GM19043 (cell line): Measurements from ENCODE around the gene RNF44.
"Not testable (repeated sequence)": the region's sequence is repeated elsewhere in the genome, so short reads cannot be mapped to it uniquely, and the experiment has no call there.

Experiments
- ATAC-seq: cut with Tn5 transposase; IDR thresholded peaks from one replicate; pipeline ENCODE4 v1.9.1; 2021; ENCODE audit warnings: low read depth; ENCODE audit not compliant: unreplicated experiment

RNF44 gene

DNA sequence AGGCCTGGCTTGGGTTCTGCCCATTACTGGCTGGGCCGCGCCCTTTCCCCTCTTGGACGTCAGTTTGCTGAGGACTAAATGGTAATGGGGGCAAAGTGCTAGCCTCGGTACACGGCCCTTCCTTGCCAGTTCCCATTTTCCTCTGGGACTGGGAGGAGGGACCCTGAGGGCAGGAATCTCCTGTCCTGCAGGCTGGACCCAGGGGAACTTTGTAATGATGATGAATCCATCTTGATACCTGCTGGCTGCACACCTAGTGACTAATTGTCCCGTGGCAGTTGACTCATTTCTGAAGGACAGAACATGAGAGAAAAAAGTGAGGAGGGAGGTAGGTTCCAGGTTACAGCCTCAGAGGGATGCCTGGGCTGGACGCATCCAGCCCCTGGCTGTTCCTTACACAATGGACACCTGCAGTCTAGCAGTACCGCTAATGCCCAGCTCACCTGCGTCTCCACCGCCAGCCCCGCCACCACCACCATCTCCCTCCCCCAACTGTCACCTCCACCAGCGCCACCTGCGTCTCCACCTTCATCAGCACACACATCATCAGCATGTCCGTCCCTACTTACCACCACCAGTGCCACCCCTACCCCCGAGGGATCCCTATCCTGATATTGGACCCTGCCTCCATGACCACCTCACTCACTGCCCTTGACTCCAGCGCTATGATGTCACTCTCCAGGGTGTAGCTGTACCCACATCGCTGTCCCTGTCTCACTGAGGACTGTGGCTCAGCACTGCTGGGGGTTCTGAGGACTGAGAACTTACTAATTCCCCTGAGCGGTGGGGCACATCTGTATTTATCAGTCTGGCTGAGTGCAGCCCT lies 16.3 kb upstream of the RNF44 start:
- no peak for ATAC-seq

DNA sequence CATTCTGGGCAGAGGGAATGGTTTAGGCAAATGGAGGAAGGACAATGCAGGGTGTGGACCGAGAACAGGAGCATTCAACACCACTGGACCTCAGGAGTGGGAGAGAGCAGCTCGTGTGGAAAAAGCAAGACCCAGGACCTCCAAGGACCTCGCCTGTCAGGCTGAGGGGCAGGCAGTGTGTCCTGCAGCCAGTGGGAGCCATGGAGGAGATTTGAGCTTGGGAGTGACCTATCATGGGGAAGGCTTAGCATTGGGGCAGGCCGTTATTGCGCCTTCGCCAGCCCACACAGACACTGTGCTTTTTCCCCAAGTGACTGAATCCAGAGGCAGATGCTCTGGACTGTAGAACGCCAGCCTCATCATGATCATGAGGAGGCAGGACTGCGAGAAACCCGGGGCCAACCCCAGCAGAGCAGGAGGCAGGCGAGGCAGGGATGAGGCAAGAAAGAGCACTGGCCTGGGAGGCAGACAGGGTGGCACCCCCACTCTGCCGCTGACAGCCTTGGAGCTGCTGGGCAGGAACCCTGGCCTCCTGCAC lies 15.2 kb upstream of the RNF44 start:
- ATAC-seq, result no peak

DNA sequence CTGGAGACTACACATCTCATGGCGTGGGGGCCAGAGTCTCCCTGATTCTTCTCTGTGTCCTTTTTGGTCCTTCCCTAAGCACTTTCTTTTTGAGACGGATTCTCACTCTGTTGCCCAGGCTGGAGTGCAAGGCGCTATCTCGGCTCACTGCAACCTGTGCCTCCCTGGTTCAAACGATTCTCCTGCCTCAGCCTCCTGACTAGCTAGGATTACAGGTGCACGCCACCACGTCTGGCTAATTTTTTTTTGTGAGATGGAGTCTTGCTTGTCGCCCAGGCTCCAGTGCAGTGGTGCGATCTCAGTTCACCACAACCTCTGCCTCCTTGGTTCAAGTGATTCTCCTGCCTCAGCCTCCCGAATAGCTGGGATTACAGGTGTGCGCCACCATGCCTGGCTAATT lies 13.7 kb upstream of the RNF44 start:
- not testable (repeated sequence) for ATAC-seq

DNA sequence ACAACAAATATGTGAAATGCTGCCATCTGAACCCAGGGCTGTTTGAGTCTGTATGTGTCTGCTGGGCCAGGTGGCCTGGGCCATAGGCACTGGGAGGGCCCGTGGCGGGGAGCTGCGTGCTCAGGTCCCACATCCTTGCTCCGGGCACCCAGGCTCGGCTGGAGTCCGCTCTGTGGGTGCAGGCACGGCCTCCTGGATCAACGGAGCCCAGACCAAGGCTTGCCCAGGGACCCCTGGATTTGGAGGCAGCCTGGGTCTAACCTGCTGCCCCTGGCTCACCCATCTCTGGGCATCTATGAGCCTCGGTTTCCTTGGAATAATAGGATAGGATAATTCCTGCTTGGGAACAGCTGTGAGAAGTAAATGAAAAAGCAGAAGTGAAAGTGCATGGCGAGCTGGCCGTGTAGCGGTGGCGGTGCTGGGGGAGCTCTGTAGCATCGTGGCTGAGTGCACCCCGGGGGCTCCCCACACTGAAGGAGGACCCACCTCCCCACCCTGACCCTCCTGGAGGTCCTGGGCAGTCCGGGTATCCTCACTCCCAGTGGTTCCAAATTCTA lies 13.2 kb upstream of the RNF44 start:
- ATAC-seq, result no peak

DNA sequence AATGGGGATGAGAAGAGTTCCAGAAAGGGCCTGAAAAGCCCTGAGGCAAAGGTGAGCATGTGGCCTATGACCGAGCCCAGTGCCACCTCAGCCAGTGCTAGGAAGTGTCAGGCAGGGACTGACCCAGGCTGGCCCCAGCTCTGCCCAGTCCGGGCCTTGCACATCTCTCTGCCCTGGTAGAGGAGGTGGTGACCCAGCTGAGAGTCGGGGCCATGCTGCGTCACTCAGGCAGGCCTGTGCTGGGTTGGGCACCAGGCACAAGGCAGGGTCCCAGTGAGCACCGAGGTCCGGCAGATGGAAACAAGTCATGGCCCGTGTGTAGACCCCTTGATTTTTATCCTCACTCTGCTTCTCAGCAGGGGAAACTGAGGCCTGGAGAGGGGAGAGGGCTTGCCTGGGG lies 12.7 kb upstream of the RNF44 start:
- ATAC-seq, result no peak

DNA sequence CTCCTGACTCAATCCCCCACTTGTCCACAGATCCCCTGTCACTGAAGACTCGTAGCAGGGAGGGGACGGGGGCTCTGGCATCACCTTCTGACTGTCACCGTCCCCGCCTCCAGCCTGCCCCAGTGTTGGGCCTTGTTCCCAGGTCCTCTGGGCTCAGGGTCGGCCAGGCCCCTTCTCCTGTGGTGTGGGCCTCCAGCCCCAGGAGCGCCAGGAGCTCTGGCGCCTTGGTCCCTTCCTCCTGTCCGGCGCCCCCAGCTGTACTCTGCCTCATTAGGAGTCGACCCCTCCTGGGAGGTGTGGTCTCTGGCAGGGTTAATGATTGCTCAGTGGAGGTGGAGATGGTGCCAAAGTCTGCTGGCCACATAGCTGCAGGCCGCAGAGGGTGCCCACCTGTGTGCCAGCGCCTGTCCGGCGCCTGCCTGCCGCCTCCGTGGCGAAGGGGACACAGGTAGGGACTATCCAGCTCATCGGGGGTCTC lies 11.8 kb upstream of the RNF44 start, which contains the start of gene CDHR2:
TSS of gene CDHR2 (plus strand) at position 376 of the 478 bp plus-strand sequence. CDS start 16,011 bp downstream, outside the sequence.
- no peak for ATAC-seq

DNA sequence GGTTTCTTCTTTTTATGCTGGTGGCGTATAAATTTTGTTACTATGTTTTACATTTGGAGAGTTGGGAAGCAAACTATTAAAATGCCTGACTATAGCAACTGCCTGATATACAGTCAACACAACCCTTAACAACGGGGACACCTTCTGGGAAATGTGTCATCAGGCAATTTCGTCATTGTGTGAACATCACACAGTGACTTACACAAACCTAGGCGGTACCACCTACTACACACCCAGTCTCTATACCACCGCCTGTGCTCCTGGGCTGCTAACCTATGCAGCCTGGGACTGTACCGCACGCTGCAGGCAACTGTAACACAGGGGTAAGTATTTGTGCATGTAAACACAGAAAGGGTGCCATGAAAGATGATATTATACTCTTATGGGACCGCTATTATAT lies 10.6 kb upstream of the RNF44 start:
- ATAC-seq, result no peak

DNA sequence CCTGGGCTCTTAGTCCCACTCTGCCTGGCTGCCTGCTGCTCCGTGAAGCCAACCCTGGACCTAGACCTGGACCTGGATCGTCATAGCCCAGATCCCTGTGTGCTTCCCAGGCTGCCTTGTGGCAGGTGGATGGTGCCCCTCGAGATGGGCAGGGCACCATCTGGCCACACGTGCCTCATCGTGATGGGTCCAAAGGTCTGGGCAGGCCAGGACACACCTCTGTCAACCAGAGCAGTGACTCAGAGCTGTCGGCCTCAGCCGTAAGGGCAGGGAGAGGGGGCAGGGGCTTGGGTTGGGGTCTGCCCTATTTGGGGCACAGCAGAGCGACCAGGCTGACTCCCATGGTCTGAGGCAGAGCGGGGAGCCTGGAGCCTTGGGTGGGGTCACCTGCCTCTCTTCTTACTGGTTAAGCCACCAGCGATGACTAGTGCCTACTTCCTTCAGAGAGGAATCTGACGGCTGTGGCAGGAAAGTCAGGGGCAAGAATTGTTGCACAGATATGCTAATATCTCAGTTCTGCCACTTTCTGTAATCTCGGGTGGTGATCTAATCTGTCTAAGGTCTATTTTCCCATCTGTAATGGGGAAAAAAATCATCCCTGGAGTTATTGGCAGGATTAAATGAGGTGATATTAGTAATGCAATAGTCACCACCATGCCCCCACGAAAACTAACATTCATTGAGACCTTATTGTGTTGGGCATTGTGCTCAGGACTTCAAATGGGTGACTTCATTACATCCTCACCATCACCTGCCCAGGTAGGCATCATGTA lies 8.7 kb upstream of the RNF44 start:
- no peak for ATAC-seq

DNA sequence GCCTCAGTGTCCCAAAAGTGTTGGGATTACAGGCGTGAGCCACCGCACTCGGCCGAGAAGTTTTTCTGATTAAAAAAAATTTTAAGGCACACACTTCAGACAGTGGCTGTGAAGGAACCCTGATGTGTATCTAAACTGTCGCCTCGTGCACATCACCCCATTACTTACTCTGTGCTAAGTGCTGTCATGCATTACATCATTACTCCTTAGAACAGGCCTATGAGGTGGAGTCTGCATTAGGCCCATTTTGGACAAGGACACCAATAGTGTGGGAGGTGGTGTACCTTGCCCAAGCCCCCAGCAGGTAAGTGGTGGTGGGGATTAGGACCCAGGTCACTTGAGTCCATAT lies 8.2 kb upstream of the RNF44 start:
- ATAC-seq, result no peak

DNA sequence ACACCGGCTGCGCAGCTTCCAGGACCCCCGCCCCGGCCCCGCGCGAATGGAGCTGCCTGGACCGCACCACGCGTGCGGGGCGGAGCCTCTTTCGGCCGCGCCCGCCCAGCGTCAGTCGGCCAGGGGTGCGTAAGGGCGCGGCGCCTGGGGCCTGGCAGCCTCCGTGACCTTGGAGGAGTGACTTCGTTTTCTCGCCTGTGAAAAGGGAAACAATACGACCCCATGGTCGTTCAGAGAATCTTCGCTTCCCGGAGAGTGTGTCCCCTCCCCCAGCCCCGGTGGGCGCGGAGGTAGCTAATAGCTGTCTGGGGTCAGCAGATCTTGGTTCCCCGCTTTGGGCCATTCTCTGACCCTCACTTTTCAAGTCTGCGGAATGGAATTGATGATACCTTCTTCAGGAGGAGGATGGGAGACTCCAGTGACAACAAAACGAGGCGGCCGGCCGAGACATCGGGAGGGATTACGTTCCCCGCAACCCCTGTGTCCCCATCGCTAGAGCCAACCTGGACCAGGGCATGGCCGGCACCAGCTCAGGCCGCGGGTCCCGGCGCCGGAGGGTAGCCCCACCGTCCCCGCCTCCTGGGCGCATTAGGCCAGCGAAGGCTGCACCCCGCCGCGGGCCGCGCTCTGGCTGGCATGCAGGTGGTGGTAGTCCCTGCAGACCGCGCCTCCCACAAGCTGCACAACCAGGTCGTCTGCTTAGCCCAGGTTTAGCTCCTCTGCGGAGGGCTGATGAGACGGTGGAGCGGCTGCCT lies 6.4 kb upstream of the RNF44 start:
- peak; percentile 61 for ATAC-seq

DNA sequence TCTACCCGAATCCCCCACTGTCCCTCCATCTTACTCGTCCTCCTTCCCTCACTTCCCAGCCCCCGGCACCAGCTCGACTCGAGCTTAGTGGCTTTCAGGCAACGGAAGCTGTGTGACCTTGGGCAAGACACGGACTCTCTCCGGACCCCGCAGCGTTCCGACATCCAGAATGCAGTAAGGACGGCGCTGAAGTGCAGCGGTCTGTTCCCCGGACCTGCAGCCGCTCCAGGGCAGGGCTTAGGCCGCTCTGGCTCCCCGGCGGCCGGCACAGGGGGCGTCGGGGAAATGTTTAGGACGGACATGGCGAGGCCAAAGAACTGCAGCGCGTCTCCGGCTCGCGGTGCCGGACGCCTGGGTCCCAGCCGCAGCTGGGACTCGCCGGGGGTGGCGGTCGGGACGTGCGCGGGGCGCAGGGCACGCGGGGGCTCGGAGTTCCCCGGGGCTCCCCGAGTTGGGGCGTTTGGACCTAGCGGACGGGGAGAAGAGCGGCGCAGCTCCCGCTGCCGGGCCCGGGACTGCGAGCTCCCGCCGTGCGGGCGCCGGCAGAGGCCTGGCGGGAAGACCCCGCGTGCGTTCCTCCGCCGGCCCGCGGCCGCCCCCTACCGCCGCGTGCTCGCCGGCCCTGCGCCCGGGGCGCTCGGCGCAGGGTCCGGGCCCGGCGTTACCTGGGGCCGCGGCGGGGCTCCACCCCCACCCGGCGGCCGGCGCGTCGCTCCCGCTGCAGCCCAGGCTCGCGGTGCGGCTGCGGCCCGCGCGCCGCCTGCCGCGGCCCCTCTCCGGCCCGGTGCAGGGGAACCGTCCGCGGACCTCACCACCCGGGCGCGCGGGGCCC lies 5.6 kb upstream of the RNF44 start:
- peak; percentile 27 for ATAC-seq

DNA sequence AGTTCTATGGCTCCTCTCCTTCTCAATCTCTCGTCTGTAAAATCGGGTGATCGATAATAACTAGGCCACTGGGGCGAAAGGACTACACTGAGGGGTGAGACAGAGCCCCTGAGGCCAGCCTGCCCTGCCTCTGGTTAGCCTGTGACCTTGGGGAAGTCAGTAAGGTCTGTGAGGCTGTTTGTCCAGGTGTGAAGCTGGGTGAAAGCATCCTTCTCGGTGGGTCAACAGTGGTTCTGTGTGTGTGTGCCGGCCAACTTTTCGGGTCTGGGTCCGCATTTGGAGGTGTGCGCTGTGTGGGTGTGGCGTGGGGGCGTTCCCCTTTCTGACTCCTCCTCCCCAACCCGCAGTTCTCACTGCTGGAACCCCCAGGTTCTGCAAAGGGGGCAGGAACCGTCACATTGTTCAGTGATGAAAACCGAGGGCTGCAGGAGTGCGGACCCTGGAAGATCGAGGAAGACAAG lies 5.0 kb upstream of the RNF44 start:
- no peak for ATAC-seq

DNA sequence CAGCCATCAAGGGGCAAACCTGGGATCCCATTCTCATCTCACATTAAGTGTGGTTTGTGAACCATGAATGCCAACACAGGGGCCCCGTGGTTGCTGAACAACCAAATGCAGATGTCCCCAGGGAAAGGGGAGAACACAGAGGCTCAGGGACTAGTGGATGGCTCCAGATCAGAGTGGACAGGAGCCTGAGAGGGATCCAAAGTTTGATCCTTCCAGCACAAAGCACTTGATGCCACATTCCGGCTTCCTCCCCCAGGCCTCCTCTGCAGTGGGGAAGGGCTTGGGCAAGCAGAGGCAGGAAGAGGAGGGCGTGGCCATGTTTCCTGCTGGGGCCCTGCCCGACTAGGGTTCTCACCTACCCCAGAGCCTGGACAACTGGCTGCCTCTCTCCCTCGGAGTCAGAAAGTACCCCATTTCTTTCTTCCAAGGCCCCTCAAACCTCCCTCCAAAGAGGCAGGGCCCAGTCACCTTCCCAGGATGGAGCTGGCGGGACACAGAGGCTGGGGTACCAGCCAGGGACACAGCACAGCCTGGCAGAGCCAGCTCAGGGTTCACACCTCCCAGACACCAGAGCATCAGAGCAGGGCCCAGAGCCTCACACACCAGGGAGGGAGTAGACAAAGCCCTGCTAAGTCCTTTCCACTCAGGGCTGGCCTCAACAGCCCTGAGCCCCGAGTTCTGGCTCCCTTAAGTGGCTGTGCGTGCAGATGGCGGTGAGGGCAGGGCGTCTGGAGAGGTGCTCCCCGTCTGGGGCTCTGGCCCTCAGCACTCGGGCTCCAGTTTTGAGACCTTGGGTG lies 4.3 kb upstream of the RNF44 start:
- ATAC-seq, result peak; percentile 18

DNA sequence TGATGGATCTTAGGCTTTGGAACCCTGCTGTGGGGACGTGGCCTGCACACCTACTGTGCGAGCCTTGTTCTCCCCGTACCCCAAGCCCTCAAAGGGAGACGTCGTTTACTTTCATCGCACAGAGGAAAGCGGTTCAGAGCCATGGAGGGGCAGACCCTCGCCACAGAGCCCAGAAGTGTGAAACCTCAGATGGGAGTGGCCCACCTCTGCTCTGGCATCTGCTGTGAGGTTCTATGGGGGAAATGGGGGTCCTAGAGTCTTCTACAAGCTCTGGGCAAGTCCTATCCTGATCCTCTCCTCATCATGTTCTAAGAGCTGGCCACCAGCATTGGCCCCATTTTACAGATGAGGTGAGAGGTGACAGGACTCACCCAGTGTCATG lies 3.7 kb upstream of the RNF44 start:
- no peak for ATAC-seq

DNA sequence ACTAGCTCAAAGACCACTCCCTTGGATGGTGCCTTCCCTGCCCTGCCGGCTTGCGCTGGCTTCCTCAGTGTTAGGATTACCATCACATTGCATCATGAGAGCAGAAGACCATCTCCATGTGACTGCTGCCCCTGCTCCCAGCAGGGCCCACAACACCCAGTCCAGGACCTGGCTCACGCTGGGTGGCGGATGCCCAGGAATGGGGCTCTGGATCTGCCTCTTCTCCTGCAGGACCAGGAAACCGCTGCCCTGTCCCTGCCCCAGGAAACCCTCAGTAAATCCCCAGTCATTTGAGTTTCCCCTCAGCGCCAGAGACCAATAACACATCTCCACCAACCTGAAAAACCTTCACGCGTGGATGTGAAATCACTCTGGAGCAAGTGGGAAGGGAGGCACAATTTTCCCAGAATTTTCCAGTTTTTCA lies 3.3 kb upstream of the RNF44 start:
- ATAC-seq, result no peak

DNA sequence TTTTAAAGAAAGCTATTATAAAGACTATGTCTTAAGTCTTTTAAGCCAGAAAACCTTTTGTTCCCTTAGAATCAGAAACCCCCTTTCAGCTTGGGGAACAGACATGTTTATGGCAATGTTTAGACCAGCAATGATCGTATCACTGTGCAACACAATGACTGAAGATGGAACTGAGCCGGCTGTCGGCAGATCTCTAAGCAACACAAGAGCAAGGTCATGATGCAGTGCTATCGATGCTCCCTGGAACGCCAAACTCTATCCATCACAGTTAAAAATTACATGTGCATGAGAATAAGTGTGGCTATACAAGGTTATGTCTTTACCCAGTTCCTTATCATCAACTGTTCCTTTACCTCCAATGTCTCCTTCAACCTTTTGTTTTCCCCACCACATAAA lies 1.8 kb upstream of the RNF44 start:
- no peak for ATAC-seq

DNA sequence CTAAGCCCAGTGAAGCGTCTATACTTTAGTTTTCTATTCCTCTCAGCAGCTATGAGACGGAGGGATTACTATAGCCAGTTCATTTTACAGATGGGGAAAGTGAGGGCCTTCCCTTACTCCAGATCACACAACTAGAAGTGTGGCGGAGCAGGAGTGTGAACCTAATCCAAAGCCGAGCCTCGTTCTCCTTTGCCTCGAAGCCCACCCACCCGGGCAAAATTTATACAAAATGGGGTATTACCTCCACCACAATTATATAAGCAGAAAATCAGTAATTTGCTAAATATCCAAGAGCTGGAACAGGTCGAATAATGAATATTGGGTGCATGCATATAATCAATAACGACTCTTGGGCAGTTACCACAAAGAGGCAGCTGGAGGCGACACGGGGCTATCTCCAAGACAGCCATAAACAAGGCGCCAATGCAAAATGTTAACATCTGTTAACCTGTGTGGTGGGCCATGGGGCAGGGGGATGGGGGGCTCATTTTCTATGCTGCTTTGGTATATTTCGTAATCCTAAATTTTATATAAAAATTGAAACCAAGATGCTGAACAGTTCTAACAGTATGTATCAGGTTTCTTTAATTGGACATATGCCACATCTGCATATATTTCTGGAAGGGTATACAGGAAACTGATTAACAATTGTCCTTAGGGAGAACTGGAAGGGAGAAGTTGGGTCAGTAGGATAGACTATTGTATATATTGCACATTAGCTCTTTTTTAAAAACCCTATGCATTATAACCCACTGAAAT lies 1.2 kb upstream of the RNF44 start:
- ATAC-seq, result no peak
